Testis (tissue), 2 donors: ENCODE data around the gene HS3ST3A1.

ENCODE experiments used
- POLR2A ChIP-seq: fragments of 450-650 bp; IDR thresholded peaks from one replicate; pipeline ENCODE4 v1.6.1; 2017; ENCODE audit warnings: antibody characterized with exemption, mild to moderate bottlenecking, moderate library complexity
- TF ChIP-seq, protein P1 (sequence below), 3 experiments: fragments of 450-650 bp in 2 of 3; fragments of 200-600 bp in 1 of 3; sonication (generic) in 1 of 3; IDR thresholded peaks; one replicate each; pipeline ENCODE4 v1.5.1; 2016 to 2019; ENCODE audit warnings: antibody characterized with exemption in 3 of 3, mild to moderate bottlenecking in 2 of 3, moderate library complexity in 1 of 3

GRCh38 chr17:13650096-13650675 is 48.5 kb upstream of the HS3ST3A1 start:
- no peak for TF ChIP-seq POLR2A
- TF ChIP-seq, protein P1, sequence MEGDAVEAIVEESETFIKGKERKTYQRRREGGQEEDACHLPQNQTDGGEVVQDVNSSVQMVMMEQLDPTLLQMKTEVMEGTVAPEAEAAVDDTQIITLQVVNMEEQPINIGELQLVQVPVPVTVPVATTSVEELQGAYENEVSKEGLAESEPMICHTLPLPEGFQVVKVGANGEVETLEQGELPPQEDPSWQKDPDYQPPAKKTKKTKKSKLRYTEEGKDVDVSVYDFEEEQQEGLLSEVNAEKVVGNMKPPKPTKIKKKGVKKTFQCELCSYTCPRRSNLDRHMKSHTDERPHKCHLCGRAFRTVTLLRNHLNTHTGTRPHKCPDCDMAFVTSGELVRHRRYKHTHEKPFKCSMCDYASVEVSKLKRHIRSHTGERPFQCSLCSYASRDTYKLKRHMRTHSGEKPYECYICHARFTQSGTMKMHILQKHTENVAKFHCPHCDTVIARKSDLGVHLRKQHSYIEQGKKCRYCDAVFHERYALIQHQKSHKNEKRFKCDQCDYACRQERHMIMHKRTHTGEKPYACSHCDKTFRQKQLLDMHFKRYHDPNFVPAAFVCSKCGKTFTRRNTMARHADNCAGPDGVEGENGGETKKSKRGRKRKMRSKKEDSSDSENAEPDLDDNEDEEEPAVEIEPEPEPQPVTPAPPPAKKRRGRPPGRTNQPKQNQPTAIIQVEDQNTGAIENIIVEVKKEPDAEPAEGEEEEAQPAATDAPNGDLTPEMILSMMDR (IDR thresholded peaks at IDR 0.05): no peak
